ENCODE measurements around the gene CPM. TPM values are rescaled to one million over a fixed set of nuclear protein-coding genes. Genes with fewer than 3 reads are reported as not detected.
A peak's percentile ranks its signal among the peaks of the same experiment; 100 is the strongest.

Gene CPM
- polyA plus RNA-seq, 5 donors: 241 to 466 (median 348) TPM

DNA sequence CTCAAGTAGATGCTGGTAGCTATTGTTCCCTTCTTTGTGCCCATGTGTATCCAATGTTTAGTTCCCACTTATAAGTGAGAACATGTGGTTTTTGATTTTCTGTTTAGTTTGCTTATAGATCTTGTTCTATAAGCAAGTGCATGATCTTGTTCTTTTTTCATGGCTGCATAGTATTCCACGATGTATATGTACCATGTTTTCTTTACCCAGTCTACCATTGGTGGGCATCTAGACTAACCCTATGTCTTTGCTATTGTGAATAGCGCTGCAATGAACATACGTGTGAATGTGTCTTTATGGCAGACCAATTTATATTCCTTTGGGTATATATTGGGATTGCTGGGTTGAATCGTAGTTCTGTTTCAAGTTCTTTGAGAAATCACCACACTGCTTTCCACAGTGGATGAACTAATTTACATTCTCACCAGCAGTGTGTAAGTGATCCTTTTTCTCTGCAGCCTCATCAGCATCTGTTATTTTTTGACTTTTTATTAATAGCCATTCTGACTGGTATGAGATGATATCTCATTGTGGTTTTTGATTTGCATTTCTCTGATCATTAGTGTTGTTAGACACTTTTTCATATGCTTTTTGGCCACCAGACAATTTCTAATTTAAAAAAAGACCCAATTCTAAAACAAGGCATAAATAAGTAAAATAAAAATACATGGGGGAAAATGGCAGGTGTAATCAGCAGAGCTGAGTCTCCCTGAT, 50.6 kb downstream of the CPM start:
- DNase-seq: no peak

GRCh38 chr12:68880660-68881325, 52.2 kb downstream of the CPM start:
- DNase-seq: no peak

- DNase-seq: no peak
These were observed 54.1 kb downstream of the CPM start for GRCh38 chr12:68878846-68879245.

- no peak for DNase-seq
These were observed 54.7 kb downstream of the CPM start for GRCh38 chr12:68878283-68878682.

DNA sequence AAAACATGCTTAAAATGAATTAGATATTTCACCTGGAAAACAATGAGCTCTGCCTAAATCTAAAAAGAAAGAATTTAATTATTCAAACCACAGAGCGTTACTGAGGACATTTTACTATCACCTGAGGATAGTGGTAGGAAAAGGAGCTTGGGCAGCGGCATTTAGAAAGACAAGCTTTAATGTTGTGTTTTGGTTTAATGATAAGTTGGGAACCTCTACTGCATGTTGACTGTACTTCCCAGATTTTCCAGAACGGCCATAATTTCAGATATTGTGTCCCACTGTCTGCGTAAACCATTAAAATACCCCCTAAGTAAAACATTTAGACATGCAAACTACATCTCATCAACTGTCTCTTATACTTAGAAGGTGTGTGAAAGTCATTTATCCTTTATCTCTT, 55.4 kb downstream of the CPM start:
- DNase-seq: no peak

GRCh38 chr12:68876461-68876860, 56.5 kb downstream of the CPM start:
- DNase-seq: no peak

DNA sequence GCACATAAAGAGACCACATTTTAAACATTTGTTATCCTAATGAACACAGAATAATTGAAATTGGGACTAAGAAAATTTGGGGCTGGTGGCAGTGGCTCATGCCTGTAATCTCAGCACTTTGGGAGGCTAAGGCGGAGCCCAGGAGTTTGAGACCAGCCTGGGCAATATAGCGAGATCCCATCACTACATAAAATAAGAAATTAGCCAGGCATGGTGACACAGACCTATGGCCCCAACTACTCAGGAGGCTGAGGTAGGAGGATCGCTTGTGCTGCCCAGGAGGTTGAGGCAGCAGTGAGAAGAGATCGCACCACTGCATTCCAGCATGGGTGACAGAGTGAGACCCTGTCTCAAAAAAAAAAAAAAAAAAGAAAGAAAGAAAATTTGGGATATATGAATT, 59.7 kb downstream of the CPM start:
- no peak for DNase-seq

GRCh38 chr12:68871921-68872320, 61.0 kb downstream of the CPM start:
- no peak for DNase-seq

DNA sequence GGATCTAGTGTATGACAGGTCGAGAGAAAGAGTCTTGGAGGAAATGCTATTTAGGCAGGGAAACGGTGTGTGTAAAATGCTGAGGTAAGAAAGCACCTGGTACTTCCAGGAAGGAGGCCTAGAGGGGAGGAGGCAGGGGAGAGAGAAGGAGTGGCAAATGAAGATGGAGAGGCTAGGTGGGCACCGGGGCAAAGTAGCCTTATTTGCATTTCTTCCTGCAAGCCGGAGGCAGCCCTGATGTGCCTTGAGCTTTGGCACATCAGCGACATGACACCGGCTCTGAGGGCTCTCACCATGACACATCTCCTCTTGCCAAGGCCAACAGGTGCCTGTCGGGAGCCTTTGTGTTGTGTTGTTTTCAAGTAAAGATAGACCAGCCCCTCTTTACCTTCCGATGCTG, 61.6 kb downstream of the CPM start:
- DNase-seq: no peak

- DNase-seq: no peak
These were observed 62.5 kb downstream of the CPM start for GRCh38 chr12:68870443-68870842.

- DNase-seq: no peak
These were observed 63.0 kb downstream of the CPM start for GRCh38 chr12:68870011-68870410.

DNA sequence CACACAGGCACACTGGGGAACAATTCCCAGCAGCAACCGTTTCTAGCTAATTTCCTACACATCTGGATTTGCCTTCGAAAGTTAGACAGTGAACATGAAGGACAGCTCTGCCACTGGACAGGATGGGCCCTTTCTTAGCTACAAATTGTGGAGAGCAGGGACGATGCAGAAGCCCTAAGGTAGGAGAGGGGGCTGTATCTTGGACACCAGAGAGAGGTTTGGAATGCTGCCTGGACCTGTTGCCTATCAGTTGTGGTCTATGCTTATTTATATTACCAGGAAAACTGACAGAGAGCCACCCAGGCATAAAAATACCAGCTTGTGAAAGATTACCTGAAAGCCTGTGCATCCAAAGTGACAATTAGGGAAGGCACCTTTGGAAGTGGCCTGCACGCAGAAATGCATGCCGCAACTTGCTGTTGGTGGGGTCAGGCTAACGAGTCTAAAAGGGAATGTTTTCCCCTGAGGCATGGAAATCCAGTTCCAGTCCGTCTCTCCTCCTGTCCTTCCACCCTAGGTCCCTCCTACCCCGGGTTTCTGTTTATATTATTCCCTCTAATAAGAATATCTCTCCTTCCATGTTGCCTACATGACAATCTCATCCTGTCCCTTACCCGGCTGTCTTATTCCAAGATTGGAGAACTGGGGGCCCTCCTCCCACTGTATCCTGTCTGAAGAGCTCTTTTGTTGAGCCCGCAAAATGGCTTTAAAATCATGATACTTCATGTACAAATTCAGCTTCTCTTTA, 64.8 kb downstream of the CPM start:
- DNase-seq: no peak

GRCh38 chr12:68867606-68868005, 65.4 kb downstream of the CPM start:
- DNase-seq: no peak

GRCh38 chr12:68866950-68867349, 66.0 kb downstream of the CPM start:
- DNase-seq: no peak

DNA sequence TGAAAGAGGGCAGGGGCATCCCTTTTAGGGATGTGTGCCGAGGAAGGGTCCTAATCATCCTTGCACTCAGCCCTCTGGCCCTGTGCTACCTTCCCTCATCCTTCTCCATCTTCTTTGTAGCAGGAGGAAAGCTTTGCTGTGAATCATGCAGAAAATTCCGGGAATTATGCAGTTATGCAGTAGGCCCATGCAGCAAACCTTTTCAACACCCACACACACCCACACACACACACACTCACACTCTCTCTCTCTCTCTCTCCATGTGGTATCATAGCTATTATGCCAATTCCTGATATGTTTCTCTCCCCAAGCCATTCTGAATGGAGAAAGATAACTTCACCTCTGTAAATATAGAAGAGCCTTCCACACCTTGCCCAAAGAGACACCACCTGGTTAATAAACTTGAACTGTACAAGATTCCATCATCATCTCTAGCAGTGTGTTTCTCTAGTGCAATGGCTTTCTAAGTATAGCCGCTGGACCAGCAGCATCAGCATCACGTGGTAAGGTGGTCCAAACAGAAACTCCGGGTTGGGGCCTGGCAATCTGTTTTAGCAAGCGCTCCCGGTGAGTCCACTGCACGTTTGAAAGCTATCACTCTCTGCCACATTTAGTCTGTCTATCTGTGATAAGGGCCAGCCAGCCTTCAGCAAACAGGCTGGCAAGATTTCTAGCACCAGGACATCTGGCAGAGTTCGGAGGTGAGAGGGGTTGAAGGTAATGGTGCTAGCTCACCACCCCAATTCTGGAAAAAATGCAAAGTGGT, 67.4 kb downstream of the CPM start:
- DNase-seq: no peak

DNA sequence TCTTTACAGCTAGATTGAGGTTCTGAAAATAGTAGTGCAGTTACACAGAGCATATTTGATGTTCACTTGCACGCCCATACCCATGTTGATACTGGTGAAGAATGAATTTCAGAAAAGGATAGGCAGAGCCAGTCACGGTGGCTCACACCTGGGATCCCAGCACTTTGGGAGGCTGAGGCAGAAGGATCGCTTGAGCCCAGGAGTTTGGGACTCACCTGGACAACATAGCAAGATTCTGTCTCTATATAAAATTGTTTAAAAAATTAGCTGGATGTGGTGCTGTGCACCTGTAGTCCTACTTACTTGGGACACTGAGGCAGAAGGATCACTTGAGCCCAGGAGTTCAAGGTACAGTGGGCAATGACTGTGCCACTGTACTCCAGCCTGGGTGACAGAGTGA, 68.4 kb downstream of the CPM start:
- DNase-seq: no peak

DNA sequence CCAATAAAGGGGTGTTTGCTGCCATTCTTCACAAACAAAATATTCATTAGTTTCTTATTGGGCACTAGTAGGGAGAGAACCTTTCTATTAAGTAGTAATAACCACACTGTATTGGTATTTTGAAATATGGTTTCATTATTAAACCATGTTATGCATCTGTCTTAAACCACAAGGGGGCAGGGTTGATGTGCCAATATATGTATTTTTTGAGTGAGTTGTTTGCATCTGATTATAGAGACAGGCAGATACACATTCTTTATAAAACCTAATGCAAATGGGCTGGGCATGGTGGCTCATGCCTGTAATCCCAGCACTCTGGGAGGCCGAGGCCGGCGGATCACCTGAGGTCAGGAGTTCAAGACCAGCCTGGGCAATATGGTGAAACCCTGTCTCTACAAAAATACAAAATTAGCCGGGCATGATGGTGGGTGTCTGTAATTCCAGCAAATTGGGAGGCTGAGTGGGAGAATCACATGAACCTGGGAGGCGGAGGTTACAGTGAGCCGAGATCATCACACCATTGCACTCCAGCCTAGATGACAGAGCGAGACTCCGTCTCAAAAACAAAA, 69.0 kb downstream of the CPM start:
- peak; percentile 21 to 42 for DNase-seq

- no peak for DNase-seq
These were observed 69.7 kb downstream of the CPM start for GRCh38 chr12:68863109-68863770.

- DNase-seq: no peak
These were observed 71.1 kb downstream of the CPM start for GRCh38 chr12:68861890-68862289.

- no peak for DNase-seq
These were observed 76.5 kb downstream of the CPM start for GRCh38 chr12:68856510-68856909.

GRCh38 chr12:68855771-68856170, 77.2 kb downstream of the CPM start:
- no peak for DNase-seq

Measured in right lung (tissue), 5 donors.